Naive B cell (primary cell): ENCODE data around the gene TSPYL4. TPM values are rescaled to one million over a fixed set of nuclear protein-coding genes. Genes with fewer than 3 reads are reported as not detected.

Experiments used
- ATAC-seq, 2 donors: fragments of 150-1000 bp; cut with Tn5 transposase; 2 replicates each; pipeline ENCODE4 v1.10.0; 2021; ENCODE audit warnings: low read depth in 2 of 2, mild to moderate bottlenecking in 2 of 2, moderate library complexity in 2 of 2
- DNase-seq: peaks from one replicate; pipeline ENCODE4 v3.0.0; 2022
- H3K27ac Mint-ChIP-seq, 6 donors: one replicate each; pipeline ENCODE4 v1.8.0; 2020 to 2022; ENCODE audit warnings: mild to moderate bottlenecking in 6 of 6, mixed read lengths in 6 of 6, moderate library complexity in 5 of 6, inconsistent platforms in 2 of 6
- H3K27me3 Mint-ChIP-seq, 3 donors: one replicate each; pipeline ENCODE4 v1.8.0; 2021 to 2022; ENCODE audit warnings: mixed read lengths in 3 of 3, mild to moderate bottlenecking in 1 of 3
- H3K36me3 Mint-ChIP-seq, 2 donors: one replicate each; pipeline ENCODE4 v1.8.0; 2020 to 2022; ENCODE audit warnings: mixed read lengths in 2 of 2, inconsistent platforms in 1 of 2, mild to moderate bottlenecking in 1 of 2
- H3K4me1 Mint-ChIP-seq, 3 donors: one replicate each; pipeline ENCODE4 v1.8.0; 2020 to 2022; ENCODE audit warnings: mixed read lengths in 3 of 3, inconsistent platforms in 1 of 3, mild to moderate bottlenecking in 1 of 3, moderate library complexity in 1 of 3
- H3K4me3 Mint-ChIP-seq, 8 donors: one replicate each; pipeline ENCODE4 v1.8.0; 2020 to 2022; ENCODE audit warnings: mild to moderate bottlenecking in 8 of 8, mixed read lengths in 8 of 8, moderate library complexity in 8 of 8, inconsistent platforms in 2 of 8
- H3K9me3 Mint-ChIP-seq, 7 donors: one replicate each; pipeline ENCODE4 v1.8.0; 2020 to 2022; ENCODE audit warnings: mixed read lengths in 7 of 7, mild to moderate bottlenecking in 5 of 7, inconsistent platforms in 2 of 7, moderate library complexity in 1 of 7
- polyA plus RNA-seq, 6 donors: library from polyadenylated mRNA; unstranded; fragments of 300-500 nt; fragmentation: Illumina TruSeq; gene quantifications; one replicate each; pipeline ENCODE4 v1.2.3, GENCODE V29; 2021; ENCODE audit warnings: low read depth in 6 of 6

TSPYL4 gene
- polyA plus RNA-seq, 6 donors from 2014 or later: 11.6 to 17.8 (median 14.4) TPM

- Mint-ChIP-seq H3K27me3 (no peaks in the 10 kb centered on the region), H3K4me3 (peak overlapping the region in 1 of 8 donors; percentile 46), H3K4me1 (peaks cover 30 to 42% (median 38%) of the 10 kb centered on the region in 3 donors), H3K9me3 (no peaks in the 10 kb centered on the region), H3K27ac (peak overlapping the region in 1 of 6 donors; percentile 22), H3K36me3 (peaks cover 0 to 13% of the 10 kb centered on the region in 2 donors)
- ATAC-seq: no peak
- no peak for DNase-seq
These were observed 28.8 kb upstream of the TSPYL4 start for GRCh38 chr6:116282698-116283097.

- no peak for DNase-seq
- no peaks in the 10 kb centered on the region for H3K27me3 Mint-ChIP-seq
- H3K4me1 Mint-ChIP-seq: peaks cover 44 to 60% (median 54%) of the 10 kb centered on the region in 3 donors
These were observed 27.1 kb upstream of the TSPYL4 start for GRCh38 chr6:116280933-116281316.

DNA sequence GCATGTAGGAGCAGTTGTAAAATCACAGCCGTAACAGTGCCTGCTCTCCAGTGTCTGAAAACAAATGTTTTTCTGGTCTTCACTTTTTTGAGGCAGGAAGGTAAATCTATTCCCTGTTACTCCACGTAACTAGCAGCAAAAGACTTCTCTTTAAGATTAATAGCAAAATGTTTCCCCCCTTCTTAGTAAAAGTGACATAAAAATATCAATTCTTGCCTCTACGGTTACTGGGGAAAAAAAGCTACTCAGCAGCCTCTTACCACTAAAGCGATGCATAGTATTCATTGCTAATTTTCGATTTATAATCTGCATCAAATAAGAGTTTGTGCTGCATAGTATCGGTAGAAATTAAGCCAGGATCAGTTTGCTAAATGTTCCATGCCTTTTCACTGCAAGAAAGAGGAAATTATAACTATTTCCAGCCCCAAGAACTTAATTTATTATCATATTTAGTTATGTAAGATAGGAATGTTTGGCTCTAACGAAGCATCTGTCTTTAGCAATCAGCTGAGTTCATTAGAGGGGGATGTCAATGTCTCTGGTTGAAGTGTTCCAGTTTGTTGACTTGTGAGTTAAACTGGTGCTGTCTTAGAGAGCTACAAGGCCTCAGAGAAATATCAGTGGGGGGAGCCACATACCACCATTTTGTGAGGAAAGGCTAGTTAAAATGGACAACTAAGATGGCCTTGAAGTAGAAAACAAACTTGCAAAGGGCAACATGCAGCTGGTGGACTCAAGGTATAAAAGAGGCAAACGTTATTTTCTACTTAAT, 26.5 kb upstream of the TSPYL4 start:
- no peaks in the 10 kb centered on the region for H3K27me3 Mint-ChIP-seq
- H3K4me3 Mint-ChIP-seq: peak overlapping the region; percentile 94 to 100 (median 98)
- peaks cover 12 to 21% of the 10 kb centered on the region in 2 donors for H3K36me3 Mint-ChIP-seq
- peak overlapping the region; percentile 96 to 100 (median 100) for H3K27ac Mint-ChIP-seq
- ATAC-seq (no peak), DNase-seq (no peak)
- peaks cover 46 to 66% (median 59%) of the 10 kb centered on the region in 3 donors for H3K4me1 Mint-ChIP-seq
- H3K9me3 Mint-ChIP-seq: no peaks in the 10 kb centered on the region

More at GRCh38 chr6:116280933-116281316, 27.1 kb upstream of the TSPYL4 start:
- peak overlapping the region; percentile 96 to 100 (median 100) for H3K27ac Mint-ChIP-seq
- no peaks in the 10 kb centered on the region for H3K9me3 Mint-ChIP-seq
- ATAC-seq: no peak
- H3K4me3 Mint-ChIP-seq: peak overlapping the region; percentile 94 to 100 (median 98)
- H3K36me3 Mint-ChIP-seq: peaks cover 10 to 21% of the 10 kb centered on the region in 2 donors

GRCh38 chr6:116279232-116280160, 25.6 kb upstream of the TSPYL4 start, which contains the start of gene TSPYL1:
TSPYL1 (minus strand) TSS chr6:116279930; CDS start chr6:116279830, 100 bp downstream.
- peaks cover 50 to 74% (median 63%) of the 10 kb centered on the region in 3 donors for H3K4me1 Mint-ChIP-seq

GRCh38 chr6:116278854-116279231, 25.0 kb upstream of the TSPYL4 start:
- Mint-ChIP-seq H3K9me3 (no peaks in the 10 kb centered on the region), H3K4me3 (peak overlapping the region; percentile 94 to 100 (median 98)), H3K36me3 (peaks cover 16 to 21% of the 10 kb centered on the region in 2 donors), H3K27me3 (no peaks in the 10 kb centered on the region), H3K4me1 (peaks cover 50 to 78% (median 67%) of the 10 kb centered on the region in 3 donors), H3K27ac (peak overlapping the region; percentile 96 to 100 (median 100))
- ATAC-seq: no peak
- no peak for DNase-seq

More at GRCh38 chr6:116279232-116280160, 25.6 kb upstream of the TSPYL4 start, which contains the start of gene TSPYL1:
- peak; percentile 95 for DNase-seq
- Mint-ChIP-seq H3K36me3 (peaks cover 16 to 21% of the 10 kb centered on the region in 2 donors), H3K4me3 (peak within 1 kb of the TSS; percentile 94 to 100 (median 98)), H3K27ac (peak within 1 kb of the TSS; percentile 96 to 100 (median 100)), H3K27me3 (no peaks in the 10 kb centered on the region), H3K9me3 (no peaks in the 10 kb centered on the region)
- peak; percentile 86 to 87 for ATAC-seq

DNA sequence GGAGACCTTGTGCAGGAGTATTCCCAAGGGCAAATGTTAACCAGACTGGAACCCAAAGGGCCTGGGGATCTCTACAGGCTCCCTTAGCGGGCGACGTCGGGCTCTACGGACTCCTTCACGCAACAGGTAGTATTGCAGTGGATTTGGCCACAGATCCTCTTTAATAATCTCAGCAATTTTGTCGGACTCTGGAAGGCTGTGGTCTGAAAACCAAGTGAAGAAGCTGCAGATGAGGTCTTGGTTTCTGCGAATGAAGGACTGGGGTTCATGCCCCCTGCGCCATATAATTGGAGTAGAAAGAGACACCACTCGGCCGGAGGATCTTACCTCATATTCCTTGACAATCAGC, 24.6 kb upstream of the TSPYL4 start:
- H3K27ac Mint-ChIP-seq: peak overlapping the region in 5 of 6 donors; percentile 96 to 100 (median 100)
- no peaks in the 10 kb centered on the region for H3K27me3 Mint-ChIP-seq
- peak overlapping the region; percentile 94 to 100 (median 98) for H3K4me3 Mint-ChIP-seq
- peaks cover 50 to 80% (median 68%) of the 10 kb centered on the region in 3 donors for H3K4me1 Mint-ChIP-seq
- no peaks in the 10 kb centered on the region for H3K9me3 Mint-ChIP-seq
- DNase-seq (no peak), ATAC-seq (no peak)
- peaks cover 16 to 21% of the 10 kb centered on the region in 2 donors for H3K36me3 Mint-ChIP-seq

GRCh38 chr6:116277124-116277523, 23.2 kb upstream of the TSPYL4 start:
- H3K36me3 Mint-ChIP-seq: peaks cover 16 to 21% of the 10 kb centered on the region in 2 donors
- peak overlapping the region in 5 of 6 donors; percentile 1 to 96 (median 83) for H3K27ac Mint-ChIP-seq
- H3K4me1 Mint-ChIP-seq: peaks cover 46 to 86% (median 72%) of the 10 kb centered on the region in 3 donors
- peak overlapping the region; percentile 89 to 100 (median 98) for H3K4me3 Mint-ChIP-seq
- ATAC-seq (no peak), DNase-seq (no peak)
- no peaks in the 10 kb centered on the region for H3K9me3 Mint-ChIP-seq
- no peaks in the 10 kb centered on the region for H3K27me3 Mint-ChIP-seq

DNA sequence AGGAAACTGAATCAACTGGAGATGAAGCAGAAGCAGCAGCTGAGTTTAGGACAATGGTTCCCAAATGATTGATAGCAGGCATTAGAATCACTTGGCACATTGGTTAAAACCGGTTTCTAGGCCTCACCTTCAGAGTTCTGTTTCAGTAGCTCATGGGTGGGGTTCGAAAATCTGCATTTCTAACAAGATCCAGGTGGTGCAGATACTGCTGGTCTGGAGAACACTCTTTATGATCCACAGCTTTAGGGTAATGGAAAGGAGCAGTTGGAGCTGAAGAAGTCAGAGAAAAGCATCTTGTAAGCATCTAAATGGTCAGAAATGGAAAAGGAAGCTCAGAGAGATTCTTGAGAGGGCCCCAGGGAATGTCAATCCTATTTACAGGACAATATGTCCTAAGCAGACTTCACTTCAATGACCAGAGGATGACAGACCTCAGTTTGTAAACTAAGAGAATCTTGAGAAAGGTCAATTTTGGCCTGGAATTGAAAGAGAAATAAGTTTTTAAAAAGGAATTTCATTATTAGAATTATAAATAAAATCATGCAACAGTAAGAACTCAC, 17.4 kb upstream of the TSPYL4 start:
- no peak for DNase-seq
- Mint-ChIP-seq H3K9me3 (peaks cover 0 to 2% (median 0%) of the 10 kb centered on the region in 7 donors), H3K4me1 (peaks cover 20 to 42% (median 38%) of the 10 kb centered on the region in 3 donors), H3K36me3 (peaks cover 7 to 9% of the 10 kb centered on the region in 2 donors), H3K4me3 (no peak overlapping the region), H3K27ac (peak overlapping the region in 3 of 6 donors; percentile 0 to 51 (median 16)), H3K27me3 (no peaks in the 10 kb centered on the region)
- ATAC-seq: no peak

DNA sequence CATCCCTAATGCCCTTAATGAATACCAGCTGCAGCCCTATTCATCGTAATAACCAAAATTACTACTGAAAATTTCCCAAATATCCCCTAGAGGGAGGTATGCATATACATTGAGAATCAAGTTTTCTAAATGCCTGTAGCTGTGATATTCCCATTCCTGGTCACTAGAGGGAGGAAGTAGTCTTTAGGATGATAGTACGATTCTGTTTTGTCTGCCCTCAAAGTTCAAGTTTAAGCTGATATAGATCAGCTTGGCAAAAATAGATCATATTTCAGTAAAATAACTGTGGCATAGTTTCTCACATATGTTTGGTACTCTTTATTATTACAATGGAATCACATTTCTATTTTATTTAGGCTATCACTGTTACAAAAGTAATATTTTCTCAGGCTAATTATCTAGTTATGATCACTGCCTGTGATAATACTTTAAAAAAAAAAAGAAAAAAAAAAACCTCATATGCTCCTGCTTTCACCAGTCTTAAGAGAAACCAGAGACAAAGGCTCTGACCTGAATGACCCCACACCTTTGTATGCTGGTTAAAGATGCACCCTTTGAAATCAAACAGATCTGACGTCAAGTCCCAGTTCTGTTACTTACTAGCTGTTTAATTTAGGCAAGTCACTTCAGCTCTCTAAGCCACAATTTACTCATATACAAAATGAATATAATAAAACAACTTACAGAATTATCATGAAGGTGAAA, 14.9 kb upstream of the TSPYL4 start:
- ATAC-seq (peak; percentile 72 to 80), DNase-seq (peak; percentile 30)
- Mint-ChIP-seq H3K36me3 (peaks cover 0 to 17% of the 10 kb centered on the region in 2 donors), H3K27me3 (no peaks in the 10 kb centered on the region), H3K4me3 (no peak overlapping the region), H3K9me3 (peaks cover 0 to 7% (median 5%) of the 10 kb centered on the region in 7 donors), H3K27ac (peak overlapping the region in 1 of 6 donors; percentile 18), H3K4me1 (peaks cover 11 to 36% (median 23%) of the 10 kb centered on the region in 3 donors)

DNA sequence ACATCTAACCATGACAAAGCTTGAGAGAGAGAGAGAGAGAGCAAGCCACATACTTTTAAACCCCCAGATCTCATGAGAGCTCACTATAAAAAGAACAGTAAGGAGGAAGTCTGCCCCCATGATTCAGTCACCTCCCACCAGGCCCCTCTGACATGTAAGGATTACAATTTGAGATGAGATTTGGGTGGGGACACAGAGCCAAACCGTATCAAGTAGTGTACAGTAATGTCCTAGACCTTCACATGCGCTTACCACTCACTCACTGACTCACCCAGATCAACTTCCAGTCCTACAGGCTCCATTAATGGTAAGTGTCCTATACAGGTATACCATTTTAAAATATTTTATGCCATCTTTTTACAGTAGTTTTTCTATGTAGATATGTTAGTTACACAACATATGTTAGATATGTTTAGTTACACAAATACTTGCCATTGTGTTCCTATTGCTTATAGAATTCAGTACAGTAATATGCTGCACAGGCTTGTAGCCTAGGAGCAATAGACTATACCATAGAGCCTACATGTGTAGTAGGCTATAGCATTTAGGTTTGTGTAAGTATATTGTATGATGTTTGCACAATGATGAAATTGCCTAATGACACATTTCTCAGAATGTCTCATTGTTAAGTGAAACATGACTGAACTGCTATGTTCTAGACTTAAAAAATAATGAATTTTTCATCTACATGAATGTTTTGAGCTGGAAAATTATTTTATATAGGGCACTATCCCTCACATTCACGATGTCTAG, 14.1 kb upstream of the TSPYL4 start:
- ATAC-seq (no peak), DNase-seq (no peak)
- Mint-ChIP-seq H3K27ac (peak overlapping the region in 1 of 6 donors; percentile 66), H3K9me3 (peaks cover 4 to 14% (median 7%) of the 10 kb centered on the region in 7 donors), H3K36me3 (peaks cover 4 to 25% of the 10 kb centered on the region in 2 donors), H3K4me1 (peaks cover 11 to 37% (median 16%) of the 10 kb centered on the region in 3 donors), H3K27me3 (no peaks in the 10 kb centered on the region), H3K4me3 (no peak overlapping the region)

GRCh38 chr6:116266803-116267202, 12.9 kb upstream of the TSPYL4 start:
- Mint-ChIP-seq H3K27me3 (no peaks in the 10 kb centered on the region), H3K4me3 (no peak overlapping the region), H3K9me3 (peaks cover 7 to 17% (median 14%) of the 10 kb centered on the region in 7 donors), H3K27ac (no peak overlapping the region), H3K4me1 (peaks cover 7 to 40% (median 17%) of the 10 kb centered on the region in 3 donors), H3K36me3 (peaks cover 13 to 37% of the 10 kb centered on the region in 2 donors)
- ATAC-seq (no peak), DNase-seq (no peak)
